ENCODE measurements around the gene FARS2.

Gene FARS2

DNA sequence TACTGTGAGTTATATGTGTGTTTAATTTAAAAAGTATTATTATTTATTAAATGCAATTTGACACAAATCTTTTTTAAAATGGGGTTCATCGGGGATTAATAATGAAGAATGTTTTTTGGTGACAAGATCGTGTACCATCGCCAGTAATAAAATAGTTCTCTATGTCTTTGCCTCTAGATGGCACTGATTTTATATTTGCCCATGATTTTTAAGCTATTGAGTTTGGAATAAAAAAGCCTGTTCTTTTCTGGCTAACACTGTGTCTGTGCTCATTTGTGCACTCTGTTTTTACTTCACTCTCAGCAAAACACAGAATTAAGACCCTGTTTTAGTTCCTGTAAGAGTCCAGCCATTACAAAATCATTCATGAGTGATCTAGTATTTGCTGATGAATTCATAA, 127.0 kb downstream of the FARS2 start:
- DNase-seq: no peak

DNA sequence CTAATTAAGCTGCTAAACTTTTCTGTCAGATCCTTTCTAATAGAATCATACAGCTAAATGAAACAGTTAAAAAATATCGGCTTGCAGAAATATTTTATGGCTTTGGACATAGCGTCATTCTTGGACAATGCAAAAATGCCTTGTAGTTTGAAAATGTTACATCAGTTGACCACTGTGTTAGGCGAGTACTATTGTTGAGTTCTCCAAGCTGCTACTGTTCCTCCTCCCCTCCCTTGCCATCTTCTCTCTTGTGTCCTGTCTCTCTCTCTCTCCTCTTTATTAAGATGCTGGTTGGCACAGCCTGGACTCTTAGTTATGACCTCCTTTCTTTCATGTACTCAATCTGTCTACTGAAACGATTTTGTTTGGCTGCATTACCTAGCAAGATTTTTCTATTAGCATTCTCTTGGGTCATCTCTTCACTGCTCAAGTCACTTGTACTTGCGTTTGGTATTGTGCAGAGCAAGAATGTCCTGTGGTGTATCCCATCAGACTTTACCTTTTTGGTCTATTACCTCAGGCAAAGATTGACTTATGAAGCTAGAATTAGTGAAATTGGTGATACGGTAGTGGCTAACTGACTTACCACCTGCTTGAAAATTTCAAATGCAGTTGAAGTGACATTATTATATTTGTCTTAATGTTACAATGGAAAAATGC, 127.9 kb downstream of the FARS2 start:
- no peak for DNase-seq

DNA sequence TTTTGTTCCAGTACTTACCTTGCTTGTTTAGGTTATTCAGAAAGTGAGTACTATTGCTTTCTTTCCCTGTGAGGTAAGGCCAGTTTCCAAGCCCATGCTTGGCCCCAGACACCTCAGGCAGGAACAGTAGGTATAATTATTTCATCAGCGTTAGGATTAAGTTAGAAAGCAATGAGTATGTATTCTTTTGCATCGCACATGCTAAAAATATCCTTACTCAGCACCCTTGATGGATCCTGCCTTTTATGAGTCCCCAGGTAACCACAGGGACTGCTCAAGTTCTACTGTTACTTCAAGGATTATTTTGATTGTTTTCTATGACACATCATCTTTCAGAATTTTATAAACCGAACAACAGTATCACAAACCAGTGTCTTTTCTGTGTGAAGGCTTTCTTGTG, 128.9 kb downstream of the FARS2 start:
- DNase-seq: no peak

DNA sequence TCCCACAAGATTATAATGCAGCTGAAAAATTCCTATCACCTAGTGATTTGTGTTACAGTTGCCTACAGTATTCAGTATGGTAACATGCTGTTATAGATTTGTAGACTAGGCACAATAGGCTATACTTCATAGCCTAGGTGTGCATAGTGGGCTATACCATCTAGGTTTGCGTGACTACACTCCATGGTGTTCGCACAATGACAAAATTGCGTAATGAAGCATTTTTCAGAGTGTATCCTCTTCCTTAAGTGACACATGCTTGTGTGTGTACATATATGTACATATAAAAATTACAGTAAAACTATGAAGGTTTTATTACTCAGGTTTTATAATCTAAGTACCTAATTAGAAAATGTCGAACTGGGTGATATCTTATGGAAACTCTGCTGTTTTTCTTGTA, 133.0 kb downstream of the FARS2 start:
- no peak for DNase-seq

DNA sequence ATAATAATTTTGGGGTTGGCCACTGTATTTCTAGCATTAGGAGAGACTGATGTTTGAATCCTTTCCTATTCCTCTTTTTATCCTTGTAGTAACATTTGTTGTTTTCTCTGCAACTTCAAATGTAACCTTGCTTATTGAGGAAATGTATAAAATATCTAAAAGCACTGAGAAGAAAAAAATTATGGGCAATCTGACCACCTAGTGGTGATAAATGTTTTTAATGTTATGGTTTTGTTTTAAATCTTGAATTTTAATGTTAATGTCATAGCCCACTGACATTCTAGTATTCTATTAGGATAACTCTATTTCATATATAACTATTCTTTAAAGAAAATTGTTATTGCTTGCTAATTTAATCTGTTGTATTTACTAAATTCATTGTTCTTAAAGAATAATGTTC, 134.4 kb downstream of the FARS2 start:
- no peak for DNase-seq

DNA sequence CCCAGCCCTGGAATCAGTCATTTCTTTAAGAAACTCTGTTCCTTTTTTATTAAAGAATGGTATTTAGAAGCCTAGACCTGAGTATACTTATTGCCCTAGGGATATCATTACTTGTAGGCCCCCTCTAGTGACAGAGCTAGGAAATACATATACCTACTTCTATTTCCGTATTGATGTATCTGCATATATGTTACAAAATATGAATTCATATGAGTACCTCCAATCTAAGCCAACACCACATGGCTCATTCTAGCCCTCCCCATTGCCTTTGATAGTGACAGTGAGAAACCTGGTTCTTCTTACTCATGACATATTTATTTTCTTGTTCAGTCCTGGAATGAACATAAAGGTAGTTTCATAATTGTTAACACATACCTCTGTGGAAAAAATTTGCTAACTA, 137.2 kb downstream of the FARS2 start:
- peak; percentile 72 for DNase-seq

DNA sequence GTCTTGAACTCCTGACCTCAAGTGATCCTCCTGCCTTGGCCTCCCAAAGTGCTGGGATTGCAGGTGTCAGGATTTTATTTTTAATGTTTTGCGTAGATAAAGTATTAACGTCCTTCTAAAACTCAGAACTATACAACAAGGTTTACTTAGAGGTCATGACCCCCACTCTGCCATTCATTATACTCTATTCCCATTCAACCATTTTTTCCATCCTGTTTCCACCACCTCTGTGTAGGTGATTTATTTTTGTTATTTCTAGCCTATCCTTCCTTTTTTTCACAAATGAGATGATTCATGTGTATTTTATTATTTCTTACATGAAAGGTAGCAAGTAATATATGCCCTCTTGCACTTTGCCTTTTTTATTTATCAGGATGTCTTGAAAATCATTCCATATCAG, 138.1 kb downstream of the FARS2 start:
- DNase-seq: no peak

DNA sequence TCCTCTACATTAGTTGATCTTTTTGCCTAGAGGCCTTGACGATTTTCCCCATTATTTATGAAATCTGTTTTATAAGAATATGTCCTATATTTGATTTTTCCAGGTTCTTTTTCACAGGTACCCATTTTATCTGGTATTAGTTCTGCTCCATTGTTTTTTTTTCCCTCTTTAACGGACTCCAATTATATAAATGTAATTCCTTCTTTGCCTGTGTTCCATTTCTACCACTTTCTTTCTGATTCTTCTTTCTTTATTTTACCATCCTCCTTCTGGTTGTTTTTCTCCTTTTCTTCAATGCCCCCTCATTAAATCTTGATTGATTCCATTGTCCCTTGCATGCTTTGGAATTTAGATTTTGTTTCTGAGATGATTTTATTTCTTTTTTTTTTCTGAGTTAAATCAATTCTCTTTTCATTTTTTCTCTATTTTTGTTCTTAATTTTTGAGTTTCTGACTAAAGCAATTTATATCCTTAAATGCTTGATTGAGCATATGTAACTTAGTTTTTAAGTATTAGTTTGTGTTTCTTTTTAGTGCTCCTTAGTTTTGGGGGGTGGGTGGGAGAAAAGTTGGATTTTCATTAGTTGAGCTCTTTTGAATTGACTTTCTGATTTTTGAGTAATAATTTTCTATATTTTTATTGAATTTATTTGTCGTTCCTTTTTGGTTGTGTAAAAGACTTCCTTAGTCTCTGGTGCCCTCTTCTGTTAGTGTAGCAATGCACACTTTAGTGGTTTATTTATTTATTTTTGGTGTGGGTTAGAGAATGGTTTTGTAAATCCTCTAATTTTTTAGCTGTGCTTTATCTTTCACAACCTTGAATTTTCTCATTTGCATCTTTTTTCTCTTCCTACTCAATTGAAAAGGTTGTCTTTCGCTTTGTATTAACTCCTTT, 140.8 kb downstream of the FARS2 start:
- DNase-seq: peak; percentile 51

DNA sequence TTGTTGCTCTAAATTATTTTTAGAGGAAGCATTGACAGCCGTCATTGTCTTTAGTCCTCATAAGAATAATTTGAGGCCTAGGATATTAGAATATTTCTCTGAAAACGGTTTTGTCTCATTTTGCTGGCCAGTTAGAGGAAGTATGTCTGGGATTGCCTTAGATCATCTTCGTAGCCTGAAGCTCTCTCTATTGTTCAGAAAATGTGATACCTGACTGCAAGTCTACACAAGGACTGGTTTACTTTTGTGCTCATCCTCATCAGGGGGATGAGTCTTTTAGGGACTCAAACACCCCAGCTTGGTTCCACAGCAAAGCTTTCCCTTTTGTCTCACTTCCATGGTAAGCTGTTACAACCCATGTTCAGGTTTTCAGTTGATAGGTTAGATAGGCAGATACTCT, 141.8 kb downstream of the FARS2 start:
- DNase-seq: no peak

DNA sequence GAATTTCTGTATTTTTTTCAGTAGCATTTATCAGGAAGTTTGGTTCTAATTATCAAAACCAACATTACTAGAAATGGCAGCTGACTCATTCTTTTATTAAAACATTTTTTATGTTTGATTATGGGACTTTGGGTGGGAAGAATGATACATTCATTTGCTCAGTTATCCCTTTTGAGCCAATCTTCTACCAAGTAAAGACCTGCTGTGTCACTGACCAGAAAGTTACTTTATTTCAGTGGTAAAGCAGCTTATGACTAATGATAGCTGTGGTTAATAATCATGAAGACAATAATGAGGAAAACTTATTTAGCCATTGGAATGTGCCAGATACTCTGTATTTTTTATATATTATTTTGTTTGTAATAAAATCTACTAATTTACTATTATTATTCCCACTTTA, 142.3 kb downstream of the FARS2 start:
- DNase-seq: no peak

DNA sequence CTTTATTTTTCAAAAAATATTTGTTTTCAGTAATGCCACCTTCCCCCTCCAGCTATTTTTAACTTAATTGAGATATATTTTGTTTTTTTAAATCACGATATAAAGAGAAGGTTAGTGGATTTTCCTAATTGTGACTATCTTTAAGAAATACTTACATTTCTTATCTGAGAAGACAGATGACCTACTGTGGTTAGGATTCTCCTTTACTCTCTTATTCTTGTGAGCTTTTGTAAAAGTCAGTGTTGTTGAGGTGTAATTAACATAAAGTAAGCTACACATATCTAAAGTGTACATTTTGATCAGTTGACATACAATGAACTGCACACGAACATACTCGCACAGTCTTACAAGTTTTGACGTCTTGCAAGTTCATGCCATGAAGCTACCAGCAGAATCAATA, 144.7 kb downstream of the FARS2 start:
- no peak for DNase-seq

DNA sequence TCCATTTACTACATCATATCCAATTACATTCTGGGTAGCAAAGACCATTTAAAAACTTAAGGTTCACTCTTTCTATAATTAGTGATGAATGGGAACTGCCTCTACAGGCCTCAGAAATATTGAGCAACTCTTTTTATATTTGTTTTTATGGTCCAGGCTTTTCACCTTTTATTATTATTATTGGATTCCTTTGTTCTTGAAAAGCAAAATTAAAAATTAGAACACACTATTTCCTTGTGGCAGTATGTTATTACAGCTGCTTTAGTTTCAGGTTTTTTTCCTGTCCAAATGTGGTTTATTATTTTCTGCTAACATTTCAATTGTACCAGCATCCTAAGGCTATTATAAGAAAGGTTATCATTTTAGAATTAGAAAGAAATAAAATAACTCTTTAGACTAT, 150.1 kb downstream of the FARS2 start:
- no peak for DNase-seq

DNA sequence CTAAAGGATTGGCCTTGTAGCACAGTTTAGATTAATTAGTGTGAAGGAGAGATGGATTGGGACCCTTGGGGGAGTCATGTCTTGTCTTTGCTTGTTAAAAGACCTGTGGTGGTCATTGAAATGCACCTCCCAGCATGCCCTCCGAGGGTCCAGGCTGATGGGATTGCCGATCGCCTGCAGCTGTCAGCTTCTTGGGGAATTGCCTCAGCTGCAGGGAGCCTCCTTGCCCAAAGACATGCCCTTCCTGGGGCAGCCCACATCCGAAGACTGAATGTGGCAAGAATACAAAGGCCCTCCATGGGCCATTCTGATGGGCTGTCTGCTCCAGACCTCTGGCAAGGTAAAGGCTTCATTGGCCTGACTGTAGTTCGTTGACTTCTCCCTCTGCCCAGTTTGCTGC, 150.7 kb downstream of the FARS2 start:
- DNase-seq: no peak

DNA sequence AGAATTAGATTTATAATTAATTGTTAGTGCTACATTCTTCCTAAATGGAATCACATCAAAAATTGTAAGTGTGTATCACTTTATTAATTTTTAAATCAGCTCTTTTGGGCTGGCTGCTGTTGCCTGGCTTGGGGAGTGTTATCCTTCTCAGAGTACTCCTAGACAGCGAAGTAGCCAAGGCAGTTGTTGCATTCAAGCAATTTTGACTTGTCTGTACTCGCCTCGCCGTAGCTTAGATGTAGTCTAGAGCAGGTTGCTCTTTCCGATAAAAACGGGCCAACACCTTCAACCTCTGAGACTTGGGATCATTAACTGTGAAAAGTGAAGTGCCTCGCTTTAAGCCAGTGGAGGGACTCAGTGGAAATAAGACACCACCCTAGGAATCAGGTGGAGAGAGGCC, 151.3 kb downstream of the FARS2 start:
- DNase-seq: no peak

DNA sequence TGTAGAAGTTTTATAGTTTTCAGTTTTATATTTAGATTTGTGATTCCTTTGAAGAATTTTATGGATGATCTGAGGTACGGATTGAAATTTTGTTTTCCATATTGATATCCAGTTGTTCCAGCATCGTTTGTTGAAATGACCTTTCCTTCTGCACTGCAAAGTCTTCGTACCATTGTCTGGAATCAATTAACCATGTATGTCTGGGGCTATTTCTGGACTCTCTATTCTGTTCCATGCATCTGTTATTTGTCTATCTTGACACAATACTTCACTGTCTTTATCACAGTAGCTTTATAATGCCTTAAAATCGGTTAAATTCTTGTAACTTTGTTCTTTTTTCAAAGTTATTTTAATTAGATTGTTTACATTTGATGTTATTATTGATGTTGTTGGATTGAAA, 154.9 kb downstream of the FARS2 start:
- no peak for DNase-seq

DNA sequence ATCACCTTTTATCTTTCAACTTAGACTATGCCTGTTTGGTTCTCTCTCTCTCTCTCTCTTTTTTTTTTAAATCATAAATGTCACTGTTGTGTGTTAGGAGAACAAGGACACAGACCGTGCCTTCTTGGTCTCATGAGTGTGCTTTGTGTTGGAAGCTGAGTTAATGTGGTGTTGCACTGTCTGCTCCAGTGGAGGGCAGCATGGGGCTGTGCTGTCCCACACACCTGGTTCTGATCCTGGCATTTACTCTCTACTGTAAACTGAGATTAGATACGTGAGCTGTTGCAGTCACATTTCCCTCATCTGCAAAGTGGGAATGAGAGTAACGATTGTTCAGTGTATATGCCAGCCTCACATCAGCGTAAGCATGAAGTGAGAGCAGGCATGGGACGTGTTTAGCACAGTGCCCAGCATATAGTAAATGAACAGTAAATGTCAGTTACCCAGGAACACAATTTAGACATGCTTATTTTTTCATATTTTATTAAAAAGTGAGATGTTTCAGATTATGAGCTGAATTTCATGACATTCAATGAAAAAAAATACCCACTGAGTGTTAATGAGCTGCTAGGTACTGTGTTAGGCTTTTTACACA, 161.1 kb downstream of the FARS2 start:
- peak; percentile 67 for DNase-seq

DNA sequence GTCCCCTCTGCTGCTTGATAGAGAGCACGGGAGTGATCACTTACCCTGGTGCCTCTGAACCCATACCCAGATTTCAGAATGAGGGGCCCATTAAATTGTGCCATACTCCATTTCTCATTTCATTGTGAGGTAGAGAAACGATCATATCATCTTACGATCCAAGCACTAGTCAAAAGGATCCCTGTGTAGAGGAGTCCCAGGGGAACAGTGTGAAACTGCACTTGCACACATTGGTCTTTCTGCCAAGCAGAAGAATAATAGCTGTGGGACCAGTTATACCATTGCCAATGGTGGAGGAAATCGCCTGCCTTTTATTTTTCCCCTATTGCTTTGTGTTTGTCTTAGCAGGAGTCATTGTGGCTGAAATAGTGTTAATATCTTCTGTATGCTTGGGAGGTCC, 161.9 kb downstream of the FARS2 start:
- DNase-seq: peak; percentile 79

DNA sequence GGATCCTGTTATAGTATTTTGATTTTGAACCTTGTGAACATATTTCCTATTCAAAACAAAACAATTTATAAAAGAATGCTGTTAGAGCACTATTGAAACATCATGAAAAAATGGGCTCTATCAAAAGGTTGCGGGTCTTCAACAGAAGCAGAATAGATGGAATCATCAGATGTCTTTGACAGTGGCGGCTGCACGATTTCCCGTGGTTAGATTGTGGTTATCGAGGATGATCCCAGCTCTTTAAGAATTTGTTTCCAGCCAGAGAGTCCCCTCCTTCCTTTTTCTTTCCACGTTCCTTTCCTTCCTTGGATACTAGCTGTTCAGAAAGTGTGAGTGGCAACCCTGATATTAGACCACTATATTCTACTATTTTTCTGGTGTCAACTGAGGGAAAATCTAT, 163.4 kb downstream of the FARS2 start:
- no peak for DNase-seq

DNA sequence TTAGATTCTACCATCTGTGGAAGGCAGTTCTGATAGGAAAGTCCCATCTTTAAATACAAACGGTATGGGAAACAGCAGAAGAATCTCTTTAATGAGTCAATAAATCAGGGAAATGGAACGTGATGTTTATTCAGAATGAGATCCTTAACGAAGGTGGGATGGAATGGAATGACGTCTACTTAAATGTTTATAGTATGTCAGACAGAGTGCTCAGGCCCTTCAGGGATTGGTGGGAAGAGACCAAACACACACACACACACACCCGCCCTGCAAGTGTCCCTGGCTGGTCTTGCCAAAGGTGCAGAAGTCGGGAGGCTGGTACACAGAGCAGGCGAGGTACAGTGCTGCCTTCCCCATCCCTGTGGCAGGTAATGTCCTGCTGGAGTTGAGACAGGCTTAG, 164.0 kb downstream of the FARS2 start:
- no peak for DNase-seq

DNA sequence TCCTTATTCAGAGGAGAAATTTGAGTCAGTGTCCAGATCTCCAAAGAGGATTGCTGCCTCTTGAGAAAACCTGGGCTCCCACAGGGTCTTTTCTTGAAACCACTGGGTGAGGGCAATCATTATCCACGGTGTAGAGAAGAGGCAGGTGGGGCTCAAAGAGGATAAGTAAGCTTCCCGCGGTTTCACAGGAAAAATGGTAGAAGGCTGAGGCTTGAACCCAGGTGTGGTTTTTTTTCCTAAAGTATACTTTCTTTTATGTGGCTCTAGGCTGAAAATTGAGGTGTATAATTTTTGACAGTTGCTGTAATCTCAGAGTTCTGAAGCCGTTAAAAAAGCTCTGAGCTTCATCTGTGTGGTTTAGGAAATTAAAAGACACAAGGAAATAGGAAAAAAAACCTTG, 164.5 kb downstream of the FARS2 start:
- DNase-seq: no peak

DNA sequence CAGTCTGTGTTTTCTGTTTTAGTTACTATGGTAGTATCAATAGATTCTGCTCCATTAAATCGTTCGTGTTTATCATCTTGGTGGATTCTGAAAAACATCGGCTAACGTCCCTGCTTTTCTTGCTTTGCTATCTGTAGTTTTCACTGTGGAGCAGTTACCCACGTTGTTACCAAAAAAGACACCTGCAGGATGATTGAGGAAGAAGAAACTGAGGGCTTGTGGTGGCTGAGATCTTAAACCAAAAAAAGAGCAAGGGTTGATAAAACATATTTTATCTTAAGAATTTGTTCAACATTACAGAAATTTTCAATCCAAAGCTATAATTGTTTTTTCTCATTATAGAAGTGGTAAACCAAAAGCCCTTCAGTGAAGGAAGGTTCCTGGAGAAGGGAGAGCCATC, 166.3 kb downstream of the FARS2 start:
- DNase-seq: no peak

DNA sequence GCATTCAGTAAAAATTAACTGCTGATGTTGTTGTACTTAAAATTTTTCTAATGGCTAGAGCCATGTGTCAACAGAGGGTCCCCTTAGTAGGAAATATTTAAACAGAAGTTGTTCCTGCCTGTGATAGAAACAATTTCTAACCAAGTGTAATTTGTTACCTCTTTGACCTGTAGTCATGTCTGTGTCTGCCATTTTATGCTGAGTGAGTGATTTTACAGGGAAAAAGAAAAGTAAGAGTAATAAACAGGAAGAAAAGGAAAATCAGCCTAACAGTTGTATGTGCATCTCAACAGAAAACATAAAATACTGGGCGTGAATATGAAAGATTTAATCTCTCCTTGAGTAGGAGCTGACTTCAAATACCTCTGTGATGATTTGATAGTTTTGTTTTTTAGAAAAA, 172.0 kb downstream of the FARS2 start:
- no peak for DNase-seq

DNA sequence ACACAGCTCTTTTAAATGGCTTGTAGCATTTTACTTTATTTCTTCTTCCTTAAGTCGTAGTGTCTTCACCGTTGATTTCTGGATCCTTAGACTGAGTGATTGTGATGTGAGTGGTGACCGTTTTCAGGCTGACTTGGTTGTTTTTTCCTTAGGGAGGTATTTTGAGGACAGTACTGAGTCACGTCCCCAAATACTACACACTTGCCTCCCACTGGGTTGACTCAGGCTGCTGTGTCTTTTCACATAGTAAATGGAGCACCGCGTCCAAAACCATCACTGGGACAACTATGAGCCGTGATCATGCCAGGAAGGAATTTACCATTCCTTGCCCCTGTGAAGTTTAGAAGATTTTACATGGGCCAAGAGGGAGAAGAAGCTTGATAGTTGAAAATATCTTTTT, 174.1 kb downstream of the FARS2 start:
- no peak for DNase-seq

DNA sequence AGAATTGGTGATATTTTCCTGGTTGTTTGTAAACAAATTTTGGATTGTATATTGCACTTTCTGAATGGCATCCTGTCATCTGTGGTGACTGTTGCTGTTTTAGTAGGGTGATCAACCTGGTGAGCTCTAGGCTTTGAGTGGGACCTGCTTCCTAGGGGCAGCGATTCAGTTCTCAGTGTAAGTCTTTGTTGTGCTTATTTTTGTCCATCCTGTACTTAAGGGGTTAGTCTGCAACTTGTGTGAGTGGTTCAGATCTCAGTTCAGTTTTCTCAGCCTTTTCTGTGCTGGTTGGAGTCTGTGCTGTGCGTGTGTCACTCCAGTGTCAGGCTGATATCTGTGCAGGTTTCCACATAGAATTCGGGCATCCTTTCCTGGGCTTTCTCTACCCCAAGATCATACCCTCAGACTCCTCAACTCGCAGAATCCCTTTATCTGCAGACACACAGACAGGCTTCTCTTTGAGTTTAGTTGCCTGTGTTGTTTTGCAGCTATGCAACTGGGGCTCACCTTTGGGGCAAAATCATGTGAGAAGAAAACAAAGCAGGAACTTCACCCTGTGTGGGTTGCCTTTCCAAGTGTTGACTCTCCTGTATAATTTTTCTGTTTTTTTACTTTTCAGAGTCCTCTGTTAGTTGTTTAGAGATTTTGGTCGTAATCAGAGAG, 177.7 kb downstream of the FARS2 start:
- no peak for DNase-seq
